B cell (primary cell): Measurements from ENCODE around the gene NXPE3.

Experiments used
- EZH2 ChIP-seq: IDR thresholded peaks from 2 replicates; pipeline ENCODE4 v1.6.1; 2012; ENCODE audit warnings: borderline replicate concordance, low read depth, mild to moderate bottlenecking, moderate library complexity, low read length; ENCODE audit not compliant: insufficient read depth, poor library complexity, severe bottlenecking
- TF ChIP-seq, protein P1 (sequence below): fragments of 200-600 bp; IDR thresholded peaks from one replicate; pipeline ENCODE4 v1.8.0; 2022; ENCODE audit warnings: antibody characterized with exemption, mild to moderate bottlenecking

DNA sequence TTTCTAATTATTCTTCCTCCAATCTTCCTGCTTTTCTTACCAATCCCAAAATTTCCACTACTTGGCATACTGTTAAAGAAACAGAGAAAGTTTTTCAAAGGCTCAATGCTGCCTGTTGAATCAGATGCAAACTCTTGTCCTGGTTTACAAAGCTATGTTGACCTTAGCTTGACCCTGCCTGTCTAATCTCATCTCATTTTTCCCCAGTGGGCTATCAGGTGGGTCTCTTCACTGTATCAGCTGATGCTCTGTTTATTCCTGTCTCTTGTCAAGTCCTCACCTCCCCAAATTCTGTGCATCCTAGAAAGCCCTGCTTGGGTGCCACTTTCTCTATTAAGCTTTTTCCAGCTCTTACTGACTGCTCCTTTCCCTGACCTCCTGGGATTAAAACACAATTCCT lies 88.5 kb downstream of the NXPE3 start:
- TF ChIP-seq, protein P1, sequence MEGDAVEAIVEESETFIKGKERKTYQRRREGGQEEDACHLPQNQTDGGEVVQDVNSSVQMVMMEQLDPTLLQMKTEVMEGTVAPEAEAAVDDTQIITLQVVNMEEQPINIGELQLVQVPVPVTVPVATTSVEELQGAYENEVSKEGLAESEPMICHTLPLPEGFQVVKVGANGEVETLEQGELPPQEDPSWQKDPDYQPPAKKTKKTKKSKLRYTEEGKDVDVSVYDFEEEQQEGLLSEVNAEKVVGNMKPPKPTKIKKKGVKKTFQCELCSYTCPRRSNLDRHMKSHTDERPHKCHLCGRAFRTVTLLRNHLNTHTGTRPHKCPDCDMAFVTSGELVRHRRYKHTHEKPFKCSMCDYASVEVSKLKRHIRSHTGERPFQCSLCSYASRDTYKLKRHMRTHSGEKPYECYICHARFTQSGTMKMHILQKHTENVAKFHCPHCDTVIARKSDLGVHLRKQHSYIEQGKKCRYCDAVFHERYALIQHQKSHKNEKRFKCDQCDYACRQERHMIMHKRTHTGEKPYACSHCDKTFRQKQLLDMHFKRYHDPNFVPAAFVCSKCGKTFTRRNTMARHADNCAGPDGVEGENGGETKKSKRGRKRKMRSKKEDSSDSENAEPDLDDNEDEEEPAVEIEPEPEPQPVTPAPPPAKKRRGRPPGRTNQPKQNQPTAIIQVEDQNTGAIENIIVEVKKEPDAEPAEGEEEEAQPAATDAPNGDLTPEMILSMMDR: no peak
- TF ChIP-seq EZH2: no peak
